Measurements from ENCODE around the gene ZBTB20.

Gene ZBTB20

GRCh38 chr3:114494498-114494897 is 652.6 kb downstream of the ZBTB20 start:
- no peak for DNase-seq
- H3K23ac ChIP-seq (ENCODE audit: low read length), result no peak overlapping the region
- H3K4me3 ChIP-seq (ENCODE audit: low read length), result no peak overlapping the region
- H4K8ac ChIP-seq (ENCODE audit: low read depth, low read length), result no peak overlapping the region
- H2BK5ac ChIP-seq (ENCODE audit: low read length), result no peak overlapping the region
- no peaks in the 10 kb centered on the region for H3K27me3 ChIP-seq (ENCODE audit: insufficient read depth, low read length, poor library complexity)
- no peak overlapping the region for H3K18ac ChIP-seq (ENCODE audit: low read length)
- H3K79me1 ChIP-seq (ENCODE audit: low read length), result no peaks in the 10 kb centered on the region
- H3K56ac ChIP-seq (ENCODE audit: low read length), result no peak overlapping the region
- WGBS (ENCODE audit: extremely low coverage, insufficient coverage, low lambda C conversion rate), result no CpG with 5 or more reads among the region's 1 CpG
- no peak overlapping the region for H2AK5ac ChIP-seq (ENCODE audit: low read length)
- H3K4ac ChIP-seq (ENCODE audit: low read depth, low read length), result no peak overlapping the region
- H3K4me1 ChIP-seq (ENCODE audit: control insufficient read depth, low read depth, low read length), result no peaks in the 10 kb centered on the region
- no peak overlapping the region for H3K4me2 ChIP-seq (ENCODE audit: low read length)
- no peak overlapping the region for H2BK15ac ChIP-seq (replicated peaks; ENCODE audit: low read depth)
- H2BK120ac ChIP-seq (ENCODE audit: low read depth, low read length), result no peak overlapping the region
- no peak overlapping the region for H3K27ac ChIP-seq (ENCODE audit: low read depth, low read length)
- H3K9ac ChIP-seq (ENCODE audit: low read length), result no peak overlapping the region
- no peaks in the 10 kb centered on the region for H3K79me2 ChIP-seq (ENCODE audit: control insufficient read depth, insufficient read depth, low read length)
- no peaks in the 10 kb centered on the region for H3K36me3 ChIP-seq (ENCODE audit: control insufficient read depth, insufficient read depth, low read length)
- H4K5ac ChIP-seq (ENCODE audit: low read length), result no peak overlapping the region

GRCh38 chr3:114490829-114491228 is 656.3 kb downstream of the ZBTB20 start:
- H3K56ac ChIP-seq (ENCODE audit: low read length), result no peak overlapping the region
- no peak overlapping the region for H3K4me3 ChIP-seq (ENCODE audit: low read length)
- H3K4me2 ChIP-seq (ENCODE audit: low read length), result no peak overlapping the region
- no peak overlapping the region for H2AK5ac ChIP-seq (ENCODE audit: low read length)
- DNase-seq, result no peak
- H4K5ac ChIP-seq (ENCODE audit: low read length), result no peak overlapping the region
- WGBS (ENCODE audit: extremely low coverage, insufficient coverage, low lambda C conversion rate), result no CpG with 5 or more reads among the region's 1 CpG
- H3K79me1 ChIP-seq (ENCODE audit: low read length), result no peaks in the 10 kb centered on the region
- H3K4ac ChIP-seq (ENCODE audit: low read depth, low read length), result no peak overlapping the region
- H3K27ac ChIP-seq (ENCODE audit: low read depth, low read length), result no peak overlapping the region
- no peak overlapping the region for H2BK15ac ChIP-seq (replicated peaks; ENCODE audit: low read depth)
- H3K18ac ChIP-seq (ENCODE audit: low read length), result no peak overlapping the region
- no peak overlapping the region for H4K8ac ChIP-seq (ENCODE audit: low read depth, low read length)
- no peak overlapping the region for H2BK120ac ChIP-seq (ENCODE audit: low read depth, low read length)
- H3K27me3 ChIP-seq (ENCODE audit: insufficient read depth, low read length, poor library complexity), result no peaks in the 10 kb centered on the region
- H3K4me1 ChIP-seq (ENCODE audit: control insufficient read depth, low read depth, low read length), result no peaks in the 10 kb centered on the region
- H3K9ac ChIP-seq (ENCODE audit: low read length), result no peak overlapping the region
- H3K23ac ChIP-seq (ENCODE audit: low read length), result no peak overlapping the region
- H3K36me3 ChIP-seq (ENCODE audit: control insufficient read depth, insufficient read depth, low read length), result no peaks in the 10 kb centered on the region
- no peak overlapping the region for H2BK5ac ChIP-seq (ENCODE audit: low read length)
- H3K79me2 ChIP-seq (ENCODE audit: control insufficient read depth, insufficient read depth, low read length), result no peaks in the 10 kb centered on the region

- Histone ChIP-seq H3K4me3 (ENCODE audit: low read length) (no peak overlapping the region), H3K4me2 (ENCODE audit: low read length) (no peak overlapping the region), H3K79me1 (ENCODE audit: low read length) (no peaks in the 10 kb centered on the region), H3K23ac (ENCODE audit: low read length) (no peak overlapping the region), H4K8ac (ENCODE audit: low read depth, low read length) (no peak overlapping the region), H3K18ac (ENCODE audit: low read length) (no peak overlapping the region), H3K36me3 (ENCODE audit: control insufficient read depth, insufficient read depth, low read length) (no peaks in the 10 kb centered on the region), H2BK5ac (ENCODE audit: low read length) (no peak overlapping the region), H2AK5ac (ENCODE audit: low read length) (no peak overlapping the region), H3K9ac (ENCODE audit: low read length) (no peak overlapping the region), H3K4ac (ENCODE audit: low read depth, low read length) (no peak overlapping the region), H2BK120ac (ENCODE audit: low read depth, low read length) (no peak overlapping the region), H2BK15ac (replicated peaks; ENCODE audit: low read depth) (no peak overlapping the region), H4K5ac (ENCODE audit: low read length) (no peak overlapping the region), H3K27me3 (ENCODE audit: insufficient read depth, low read length, poor library complexity) (no peaks in the 10 kb centered on the region), H3K79me2 (ENCODE audit: control insufficient read depth, insufficient read depth, low read length) (no peaks in the 10 kb centered on the region), H3K27ac (ENCODE audit: low read depth, low read length) (no peak overlapping the region), H3K56ac (ENCODE audit: low read length) (no peak overlapping the region), H3K4me1 (ENCODE audit: control insufficient read depth, low read depth, low read length) (no peaks in the 10 kb centered on the region)
- no peak for DNase-seq
- WGBS (ENCODE audit: extremely low coverage, insufficient coverage, low lambda C conversion rate), result no CpG with 5 or more reads among the region's 8 CpGs
These were observed 659.6 kb downstream of the ZBTB20 start for GRCh38 chr3:114487502-114487901.

- Histone ChIP-seq H3K4me3 (ENCODE audit: low read length) (no peak overlapping the region), H3K23ac (ENCODE audit: low read length) (no peak overlapping the region)
- no CpG with 5 or more reads among the region's 3 CpGs for WGBS (ENCODE audit: extremely low coverage, insufficient coverage, low lambda C conversion rate)
These were observed 662.2 kb downstream of the ZBTB20 start for GRCh38 chr3:114484919-114485318.

GRCh38 chr3:114481113-114481512 is 666.0 kb downstream of the ZBTB20 start:
- no peaks in the 10 kb centered on the region for H3K79me1 ChIP-seq (ENCODE audit: low read length)

More at GRCh38 chr3:114484919-114485318, 662.2 kb downstream of the ZBTB20 start:
- Histone ChIP-seq H3K36me3 (ENCODE audit: control insufficient read depth, insufficient read depth, low read length) (no peaks in the 10 kb centered on the region), H2BK15ac (replicated peaks; ENCODE audit: low read depth) (no peak overlapping the region), H2BK120ac (ENCODE audit: low read depth, low read length) (no peak overlapping the region), H3K4ac (ENCODE audit: low read depth, low read length) (no peak overlapping the region), H3K79me2 (ENCODE audit: control insufficient read depth, insufficient read depth, low read length) (no peaks in the 10 kb centered on the region), H4K8ac (ENCODE audit: low read depth, low read length) (no peak overlapping the region), H3K4me2 (ENCODE audit: low read length) (no peak overlapping the region), H3K4me1 (ENCODE audit: control insufficient read depth, low read depth, low read length) (no peaks in the 10 kb centered on the region), H3K27ac (ENCODE audit: low read depth, low read length) (no peak overlapping the region), H4K5ac (ENCODE audit: low read length) (no peak overlapping the region), H3K27me3 (ENCODE audit: insufficient read depth, low read length, poor library complexity) (no peaks in the 10 kb centered on the region), H3K56ac (ENCODE audit: low read length) (no peak overlapping the region), H3K9ac (ENCODE audit: low read length) (no peak overlapping the region), H3K79me1 (ENCODE audit: low read length) (no peaks in the 10 kb centered on the region), H2AK5ac (ENCODE audit: low read length) (no peak overlapping the region), H3K18ac (ENCODE audit: low read length) (no peak overlapping the region), H2BK5ac (ENCODE audit: low read length) (no peak overlapping the region)
- no peak for DNase-seq

GRCh38 chr3:114480442-114480841 is 666.6 kb downstream of the ZBTB20 start:
- H2BK5ac ChIP-seq (ENCODE audit: low read length), result no peak overlapping the region
- no peak overlapping the region for H2AK5ac ChIP-seq (ENCODE audit: low read length)
- H4K5ac ChIP-seq (ENCODE audit: low read length), result no peak overlapping the region
- no peak overlapping the region for H3K18ac ChIP-seq (ENCODE audit: low read length)
- H3K56ac ChIP-seq (ENCODE audit: low read length), result no peak overlapping the region
- no peaks in the 10 kb centered on the region for H3K36me3 ChIP-seq (ENCODE audit: control insufficient read depth, insufficient read depth, low read length)
- H3K23ac ChIP-seq (ENCODE audit: low read length), result no peak overlapping the region
- no peak overlapping the region for H3K4me3 ChIP-seq (ENCODE audit: low read length)
- H3K27ac ChIP-seq (ENCODE audit: low read depth, low read length), result no peak overlapping the region
- no peak overlapping the region for H3K4ac ChIP-seq (ENCODE audit: low read depth, low read length)
- H4K8ac ChIP-seq (ENCODE audit: low read depth, low read length), result no peak overlapping the region
- H2BK120ac ChIP-seq (ENCODE audit: low read depth, low read length), result no peak overlapping the region
- no CpG with 5 or more reads among the region's 3 CpGs for WGBS (ENCODE audit: extremely low coverage, insufficient coverage, low lambda C conversion rate)
- no peak overlapping the region for H3K9ac ChIP-seq (ENCODE audit: low read length)
- H2BK15ac ChIP-seq (replicated peaks; ENCODE audit: low read depth), result no peak overlapping the region
- H3K79me1 ChIP-seq (ENCODE audit: low read length), result no peaks in the 10 kb centered on the region
- H3K79me2 ChIP-seq (ENCODE audit: control insufficient read depth, insufficient read depth, low read length), result no peaks in the 10 kb centered on the region
- no peaks in the 10 kb centered on the region for H3K27me3 ChIP-seq (ENCODE audit: insufficient read depth, low read length, poor library complexity)
- no peaks in the 10 kb centered on the region for H3K4me1 ChIP-seq (ENCODE audit: control insufficient read depth, low read depth, low read length)
- H3K4me2 ChIP-seq (ENCODE audit: low read length), result no peak overlapping the region
- no peak for DNase-seq

More at GRCh38 chr3:114481113-114481512, 666.0 kb downstream of the ZBTB20 start:
- Histone ChIP-seq H3K4me1 (ENCODE audit: control insufficient read depth, low read depth, low read length) (no peaks in the 10 kb centered on the region), H3K56ac (ENCODE audit: low read length) (no peak overlapping the region), H2BK120ac (ENCODE audit: low read depth, low read length) (no peak overlapping the region), H3K23ac (ENCODE audit: low read length) (no peak overlapping the region), H2AK5ac (ENCODE audit: low read length) (no peak overlapping the region), H4K8ac (ENCODE audit: low read depth, low read length) (no peak overlapping the region), H2BK15ac (replicated peaks; ENCODE audit: low read depth) (no peak overlapping the region), H3K4me3 (ENCODE audit: low read length) (no peak overlapping the region), H3K9ac (ENCODE audit: low read length) (no peak overlapping the region), H2BK5ac (ENCODE audit: low read length) (no peak overlapping the region), H4K5ac (ENCODE audit: low read length) (no peak overlapping the region), H3K36me3 (ENCODE audit: control insufficient read depth, insufficient read depth, low read length) (no peaks in the 10 kb centered on the region), H3K18ac (ENCODE audit: low read length) (no peak overlapping the region), H3K4me2 (ENCODE audit: low read length) (no peak overlapping the region), H3K27ac (ENCODE audit: low read depth, low read length) (no peak overlapping the region), H3K4ac (ENCODE audit: low read depth, low read length) (no peak overlapping the region), H3K27me3 (ENCODE audit: insufficient read depth, low read length, poor library complexity) (no peaks in the 10 kb centered on the region), H3K79me2 (ENCODE audit: control insufficient read depth, insufficient read depth, low read length) (no peaks in the 10 kb centered on the region)
- DNase-seq, result no peak
- no CpG with 5 or more reads among the region's 7 CpGs for WGBS (ENCODE audit: extremely low coverage, insufficient coverage, low lambda C conversion rate)
